HL-60 (cell line): ENCODE results near the gene IGFBP2.

Source experiments
- DNase-seq, 2 experiments: peaks; one replicate each; pipeline ENCODE4 v3.0.0-alpha.2; 2010 to 2020; ENCODE audit warnings: low read depth in 1 of 2, low spot score in 1 of 2
- H3K27ac ChIP-seq: fragments of 250-450 bp; sonication (Bioruptor Pico); replicated peaks from 2 replicates; pipeline ENCODE4 v1.5.1; 2020; ENCODE audit warnings: mild to moderate bottlenecking, moderate library complexity
- H3K27me3 ChIP-seq: fragments of 250-450 bp; sonication (Bioruptor Pico); 2 replicates; pipeline ENCODE4 v1.5.1; 2021; ENCODE audit warnings: mild to moderate bottlenecking, moderate library complexity; ENCODE audit not compliant: insufficient read depth, poor library complexity, severe bottlenecking
- H3K4me3 ChIP-seq: replicated peaks from 2 replicates; pipeline ENCODE4 v1.5.1; 2011; ENCODE audit warnings: mild to moderate bottlenecking, control low read depth, low read length; ENCODE audit not compliant: insufficient read depth
- GABPA ChIP-seq: IDR thresholded peaks from 2 replicates; pipeline ENCODE4 v1.6.1; 2012; ENCODE audit warnings: low read depth
- POLR2AphosphoS5 ChIP-seq: IDR thresholded peaks from 2 replicates; pipeline ENCODE4 v1.6.1; 2012; ENCODE audit warnings: low read depth
- SPI1 ChIP-seq: IDR thresholded peaks from 2 replicates; pipeline ENCODE4 v1.6.1; 2012; ENCODE audit warnings: low read depth, mild to moderate bottlenecking, borderline replicate concordance
- TF ChIP-seq, protein P1 (sequence below): IDR thresholded peaks from 2 replicates; pipeline ENCODE4 v1.6.1; 2012; ENCODE audit warnings: low read depth; ENCODE audit not compliant: insufficient replicate concordance
- TF ChIP-seq, protein P2 (sequence below): IDR thresholded peaks from one replicate; pipeline ENCODE4 v1.5.1; 2011; ENCODE audit warnings: low read length, control low read depth, inconsistent platforms; ENCODE audit not compliant: insufficient read depth

The IGFBP2 gene

DNA sequence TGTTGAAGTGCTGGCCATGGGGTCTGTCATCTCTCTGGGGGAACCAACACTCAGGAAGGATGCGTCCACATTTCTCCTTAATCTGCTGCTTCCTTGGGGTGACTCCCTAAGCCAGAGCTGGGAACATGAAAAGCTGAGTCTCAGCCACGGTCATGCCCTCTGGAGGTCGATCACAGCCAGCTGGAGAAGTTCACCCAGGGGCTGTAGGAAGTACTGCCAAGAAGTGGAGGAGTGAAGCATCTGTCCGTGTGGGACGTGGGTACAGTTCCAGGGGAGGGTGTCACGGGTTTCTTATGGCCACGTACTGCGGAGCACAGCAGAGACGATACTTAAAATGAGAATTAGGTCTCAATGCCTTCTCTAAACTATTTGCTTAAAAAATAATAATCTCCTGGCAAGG is 42.4 kb upstream of the IGFBP2 start:
- TF ChIP-seq, protein P1, sequence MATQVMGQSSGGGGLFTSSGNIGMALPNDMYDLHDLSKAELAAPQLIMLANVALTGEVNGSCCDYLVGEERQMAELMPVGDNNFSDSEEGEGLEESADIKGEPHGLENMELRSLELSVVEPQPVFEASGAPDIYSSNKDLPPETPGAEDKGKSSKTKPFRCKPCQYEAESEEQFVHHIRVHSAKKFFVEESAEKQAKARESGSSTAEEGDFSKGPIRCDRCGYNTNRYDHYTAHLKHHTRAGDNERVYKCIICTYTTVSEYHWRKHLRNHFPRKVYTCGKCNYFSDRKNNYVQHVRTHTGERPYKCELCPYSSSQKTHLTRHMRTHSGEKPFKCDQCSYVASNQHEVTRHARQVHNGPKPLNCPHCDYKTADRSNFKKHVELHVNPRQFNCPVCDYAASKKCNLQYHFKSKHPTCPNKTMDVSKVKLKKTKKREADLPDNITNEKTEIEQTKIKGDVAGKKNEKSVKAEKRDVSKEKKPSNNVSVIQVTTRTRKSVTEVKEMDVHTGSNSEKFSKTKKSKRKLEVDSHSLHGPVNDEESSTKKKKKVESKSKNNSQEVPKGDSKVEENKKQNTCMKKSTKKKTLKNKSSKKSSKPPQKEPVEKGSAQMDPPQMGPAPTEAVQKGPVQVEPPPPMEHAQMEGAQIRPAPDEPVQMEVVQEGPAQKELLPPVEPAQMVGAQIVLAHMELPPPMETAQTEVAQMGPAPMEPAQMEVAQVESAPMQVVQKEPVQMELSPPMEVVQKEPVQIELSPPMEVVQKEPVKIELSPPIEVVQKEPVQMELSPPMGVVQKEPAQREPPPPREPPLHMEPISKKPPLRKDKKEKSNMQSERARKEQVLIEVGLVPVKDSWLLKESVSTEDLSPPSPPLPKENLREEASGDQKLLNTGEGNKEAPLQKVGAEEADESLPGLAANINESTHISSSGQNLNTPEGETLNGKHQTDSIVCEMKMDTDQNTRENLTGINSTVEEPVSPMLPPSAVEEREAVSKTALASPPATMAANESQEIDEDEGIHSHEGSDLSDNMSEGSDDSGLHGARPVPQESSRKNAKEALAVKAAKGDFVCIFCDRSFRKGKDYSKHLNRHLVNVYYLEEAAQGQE: no peak
- TF ChIP-seq, protein P2, sequence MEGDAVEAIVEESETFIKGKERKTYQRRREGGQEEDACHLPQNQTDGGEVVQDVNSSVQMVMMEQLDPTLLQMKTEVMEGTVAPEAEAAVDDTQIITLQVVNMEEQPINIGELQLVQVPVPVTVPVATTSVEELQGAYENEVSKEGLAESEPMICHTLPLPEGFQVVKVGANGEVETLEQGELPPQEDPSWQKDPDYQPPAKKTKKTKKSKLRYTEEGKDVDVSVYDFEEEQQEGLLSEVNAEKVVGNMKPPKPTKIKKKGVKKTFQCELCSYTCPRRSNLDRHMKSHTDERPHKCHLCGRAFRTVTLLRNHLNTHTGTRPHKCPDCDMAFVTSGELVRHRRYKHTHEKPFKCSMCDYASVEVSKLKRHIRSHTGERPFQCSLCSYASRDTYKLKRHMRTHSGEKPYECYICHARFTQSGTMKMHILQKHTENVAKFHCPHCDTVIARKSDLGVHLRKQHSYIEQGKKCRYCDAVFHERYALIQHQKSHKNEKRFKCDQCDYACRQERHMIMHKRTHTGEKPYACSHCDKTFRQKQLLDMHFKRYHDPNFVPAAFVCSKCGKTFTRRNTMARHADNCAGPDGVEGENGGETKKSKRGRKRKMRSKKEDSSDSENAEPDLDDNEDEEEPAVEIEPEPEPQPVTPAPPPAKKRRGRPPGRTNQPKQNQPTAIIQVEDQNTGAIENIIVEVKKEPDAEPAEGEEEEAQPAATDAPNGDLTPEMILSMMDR: no peak
- no peak for TF ChIP-seq SPI1
- TF ChIP-seq POLR2AphosphoS5: no peak
- no peak for TF ChIP-seq GABPA
- Histone ChIP-seq H3K4me3 (no peak overlapping the region), H3K27me3 (peaks cover 5% of the 10 kb centered on the region), H3K27ac (no peak overlapping the region)
- no peak for DNase-seq

DNA sequence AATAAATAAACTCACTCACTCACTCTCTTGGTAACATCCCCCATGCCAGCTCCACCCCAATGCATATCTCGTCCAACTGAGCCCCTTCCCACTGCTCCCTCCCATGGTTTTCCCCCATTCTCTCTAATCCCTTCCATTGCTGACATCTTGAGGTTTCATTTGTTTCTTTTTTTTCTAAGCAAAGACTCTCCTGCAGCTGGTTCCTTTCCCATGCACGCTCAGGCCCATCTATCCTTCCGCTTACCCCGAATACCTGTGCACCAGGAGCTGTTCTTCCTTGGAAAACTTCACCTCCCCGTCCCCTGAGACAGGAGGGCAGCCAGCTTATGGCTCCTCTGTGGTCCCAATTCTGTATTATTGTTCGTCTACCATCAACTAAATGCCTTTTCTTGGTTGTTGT is 41.7 kb upstream of the IGFBP2 start:
- Histone ChIP-seq H3K27ac (no peak overlapping the region), H3K27me3 (peaks cover 5% of the 10 kb centered on the region), H3K4me3 (no peak overlapping the region)
- no peak for DNase-seq
- TF ChIP-seq, protein P1: no peak
- TF ChIP-seq, protein P2: no peak
- no peak for TF ChIP-seq GABPA
- no peak for TF ChIP-seq POLR2AphosphoS5
- no peak for TF ChIP-seq SPI1

DNA sequence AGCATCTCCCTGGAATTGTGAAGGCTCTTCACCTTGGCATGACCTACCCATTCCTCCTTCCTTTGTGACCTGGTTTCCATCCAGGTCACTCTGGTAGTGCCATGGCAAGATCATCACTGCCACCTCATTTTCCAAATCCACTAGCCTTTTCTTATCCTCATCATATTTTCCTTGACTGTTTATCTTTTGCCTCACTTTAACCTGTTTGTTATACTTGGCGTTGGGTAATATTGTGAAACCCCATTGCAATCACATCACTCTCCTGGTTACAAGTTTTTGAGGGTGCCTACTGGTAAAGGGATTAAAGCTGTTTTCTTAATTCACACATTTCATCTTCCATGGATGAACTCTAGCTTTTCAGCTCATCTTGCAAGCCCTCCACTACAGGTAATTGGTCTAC is 39.1 kb upstream of the IGFBP2 start:
- Histone ChIP-seq H3K27me3 (peaks cover 5% of the 10 kb centered on the region), H3K27ac (no peak overlapping the region), H3K4me3 (no peak overlapping the region)
- no peak for DNase-seq
- TF ChIP-seq SPI1: no peak
- TF ChIP-seq GABPA: no peak
- TF ChIP-seq, protein P1: no peak
- TF ChIP-seq POLR2AphosphoS5: no peak
- TF ChIP-seq, protein P2: no peak
